ENCODE measurements around the gene PIWIL4. TPM values are rescaled to one million over a fixed set of nuclear protein-coding genes. Genes with fewer than 3 reads are reported as not detected.
"Not testable (repeated sequence)": the region's sequence is repeated elsewhere in the genome, so short reads cannot be mapped to it uniquely, and the experiment has no call there.

The PIWIL4 gene
- total and polyA plus RNA-seq, 7 donors: 0.30 to 1.7 (median 0.65) TPM

GRCh38 chr11:94550513-94550912 is 16.7 kb upstream of the PIWIL4 start:
- H3K27me3 ChIP-seq (ENCODE audit: insufficient read depth in 3 of 3, low read length in 2 of 3): no peaks in the 10 kb centered on the region
- H3K4me3 ChIP-seq: no peak overlapping the region
- no peak overlapping the region for H3K27ac ChIP-seq
- ATAC-seq: no peak
- no peaks in the 10 kb centered on the region for H3K9me3 ChIP-seq
- DNase-seq: no peak
- 75 to 77% (median 76%) methylated on average over 4 of the region's 4 CpGs for WGBS, 3 donors
- no peak for TF ChIP-seq CTCF (IDR thresholded peaks at IDR 0.05)
- peaks cover 11% of the 10 kb centered on the region for H3K4me1 ChIP-seq
- intact Hi-C loops (cut with DNase I): no loop called here
- H3K36me3 ChIP-seq (ENCODE audit: insufficient read depth in 1 of 2, low read depth in 1 of 2): no peaks in the 10 kb centered on the region

GRCh38 chr11:94553938-94554337 is 13.2 kb upstream of the PIWIL4 start:
- Histone ChIP-seq H3K27ac (no peak overlapping the region), H3K36me3 (ENCODE audit: insufficient read depth in 1 of 2, low read depth in 1 of 2) (no peaks in the 10 kb centered on the region), H3K27me3 (ENCODE audit: insufficient read depth in 3 of 3, low read length in 2 of 3) (no peaks in the 10 kb centered on the region), H3K9me3 (no peaks in the 10 kb centered on the region), H3K4me1 (no peaks in the 10 kb centered on the region), H3K4me3 (no peak overlapping the region)
- DNase-seq (no peak), ATAC-seq (no peak)
- TF ChIP-seq CTCF (IDR thresholded peaks at IDR 0.05): no peak
- 42 to 93% (median 77%) methylated on average over 1 of the region's 1 CpG for WGBS, 3 donors
- intact Hi-C loops (cut with DNase I): no loop called here

GRCh38 chr11:94555752-94556329 is 11.3 kb upstream of the PIWIL4 start:
- DNase-seq; ATAC-seq; intact Hi-C loops (cut with DNase I); H3K27me3 ChIP-seq (ENCODE audit: insufficient read depth in 3 of 3, low read length in 2 of 3); H3K36me3 ChIP-seq (ENCODE audit: insufficient read depth in 1 of 2, low read depth in 1 of 2); H3K4me1 ChIP-seq; H3K27ac ChIP-seq; H3K9me3 ChIP-seq; H3K4me3 ChIP-seq: not testable (repeated sequence)
- 90 to 95% (median 92%) methylated on average over 8 of the region's 8 CpGs for WGBS, 3 donors

- Histone ChIP-seq H3K9me3 (no peaks in the 10 kb centered on the region), H3K36me3 (ENCODE audit: insufficient read depth in 1 of 2, low read depth in 1 of 2) (no peaks in the 10 kb centered on the region), H3K4me1 (no peaks in the 10 kb centered on the region), H3K4me3 (no peak overlapping the region), H3K27ac (no peak overlapping the region), H3K27me3 (ENCODE audit: insufficient read depth in 3 of 3, low read length in 2 of 3) (no peaks in the 10 kb centered on the region)
- DNase-seq: no peak
- intact Hi-C loops (cut with DNase I): no loop called here
- no peak for TF ChIP-seq CTCF (IDR thresholded peaks at IDR 0.05)
- ATAC-seq: no peak
Measured at GRCh38 chr11:94557421-94557820, 9.7 kb upstream of the PIWIL4 start.

GRCh38 chr11:94557992-94558391 is 9.2 kb upstream of the PIWIL4 start:
- Histone ChIP-seq H3K27ac (no peak overlapping the region), H3K27me3 (ENCODE audit: insufficient read depth in 3 of 3, low read length in 2 of 3) (no peaks in the 10 kb centered on the region), H3K36me3 (ENCODE audit: insufficient read depth in 1 of 2, low read depth in 1 of 2) (no peaks in the 10 kb centered on the region), H3K4me1 (no peaks in the 10 kb centered on the region), H3K4me3 (no peak overlapping the region), H3K9me3 (no peaks in the 10 kb centered on the region)
- DNase-seq (no peak), ATAC-seq (no peak)
- 33 to 70% (median 36%) methylated on average over 1 of the region's 1 CpG for WGBS, 3 donors
- no peak for TF ChIP-seq CTCF (IDR thresholded peaks at IDR 0.05)
- intact Hi-C loops (cut with DNase I): no loop called here
